Activated CD8-positive, alpha-beta T cell treated with anti-CD3 and anti-CD28 coated beads for 36 hours (primary cell): ENCODE measurements around the gene PACRG. TPM values are rescaled to one million over a fixed set of nuclear protein-coding genes. Genes with fewer than 3 reads are reported as not detected.

ENCODE experiments used
- ATAC-seq: fragments of 200-7000 bp; cut with Tn5 transposase; one replicate; pipeline ENCODE4 v1.10.0; 2021; ENCODE audit warnings: mild to moderate bottlenecking, moderate library complexity
- CTCF ChIA-PET: fragments of 350-600 bp; sonication (Branson Sonifier 250); formaldehyde crosslinking; loops from one replicate; lab custom pipeline; 2021; ENCODE audit warnings: antibody characterized with exemption; lab: Charles Lee
- POLR2A ChIA-PET: fragments of 350-600 bp; sonication (Branson Sonifier 250); formaldehyde crosslinking; loops from one replicate; lab custom pipeline; 2021; ENCODE audit warnings: antibody characterized with exemption; lab: Charles Lee
- DNase-seq: peaks from one replicate; pipeline ENCODE4 v3.0.0-alpha.2; 2020
- H3K27ac Mint-ChIP-seq: one replicate; pipeline ENCODE4 v1.8.0; 2021; ENCODE audit warnings: mild to moderate bottlenecking, mixed read lengths
- H3K27me3 Mint-ChIP-seq: one replicate; pipeline ENCODE4 v1.8.0; 2021; ENCODE audit warnings: mixed read lengths
- H3K36me3 Mint-ChIP-seq: one replicate; pipeline ENCODE4 v1.8.0; 2021; ENCODE audit warnings: low read depth, mixed read lengths
- H3K4me1 Mint-ChIP-seq: one replicate; pipeline ENCODE4 v1.8.0; 2021; ENCODE audit warnings: low read depth, mixed read lengths
- H3K4me3 Mint-ChIP-seq: one replicate; pipeline ENCODE4 v1.8.0; 2021; ENCODE audit warnings: mild to moderate bottlenecking, moderate library complexity, mixed read lengths
- H3K9me3 Mint-ChIP-seq: one replicate; pipeline ENCODE4 v1.8.0; 2021; ENCODE audit warnings: mixed read lengths
- CTCF ChIP-seq: fragments of 200-600 bp; IDR thresholded peaks from one replicate; pipeline ENCODE4 v1.8.0; 2022; ENCODE audit warnings: antibody characterized with exemption, mild to moderate bottlenecking
- intact Hi-C: fragments of 100-400 bp; cut with micrococcal nuclease; formaldehyde crosslinking; loops from one replicate; pipeline ENCODE4 v1.10.0; 2022
- total RNA-seq, 2 experiments: library from RNA; stranded (reverse); gene quantifications; one replicate each; pipeline ENCODE4 v1.2.3, GENCODE V29; 2021

The PACRG gene
- total RNA-seq, 2 experiments from 2014 or later: not detected

- no peaks in the 10 kb centered on the region for H3K9me3 Mint-ChIP-seq
- no peak for TF ChIP-seq CTCF
- peaks cover 5% of the 10 kb centered on the region for H3K27me3 Mint-ChIP-seq
- H3K27ac Mint-ChIP-seq: no peak overlapping the region
- H3K4me1 Mint-ChIP-seq: no peaks in the 10 kb centered on the region
- no peak overlapping the region for H3K4me3 Mint-ChIP-seq
- ChIA-PET CTCF (no interaction called here), POLR2A (interaction anchor here (1.0 kb wide), 1 partner anchor 11 kb away, joined by 3 read pairs; no protein-coding TSS in a partner anchor)
- no peaks in the 10 kb centered on the region for H3K36me3 Mint-ChIP-seq
- no peak for DNase-seq
- ATAC-seq: no peak
- intact Hi-C loops: no loop called here
Observed at GRCh38 chr6:163296835-163297519, 569.2 kb downstream of the PACRG start.

DNA sequence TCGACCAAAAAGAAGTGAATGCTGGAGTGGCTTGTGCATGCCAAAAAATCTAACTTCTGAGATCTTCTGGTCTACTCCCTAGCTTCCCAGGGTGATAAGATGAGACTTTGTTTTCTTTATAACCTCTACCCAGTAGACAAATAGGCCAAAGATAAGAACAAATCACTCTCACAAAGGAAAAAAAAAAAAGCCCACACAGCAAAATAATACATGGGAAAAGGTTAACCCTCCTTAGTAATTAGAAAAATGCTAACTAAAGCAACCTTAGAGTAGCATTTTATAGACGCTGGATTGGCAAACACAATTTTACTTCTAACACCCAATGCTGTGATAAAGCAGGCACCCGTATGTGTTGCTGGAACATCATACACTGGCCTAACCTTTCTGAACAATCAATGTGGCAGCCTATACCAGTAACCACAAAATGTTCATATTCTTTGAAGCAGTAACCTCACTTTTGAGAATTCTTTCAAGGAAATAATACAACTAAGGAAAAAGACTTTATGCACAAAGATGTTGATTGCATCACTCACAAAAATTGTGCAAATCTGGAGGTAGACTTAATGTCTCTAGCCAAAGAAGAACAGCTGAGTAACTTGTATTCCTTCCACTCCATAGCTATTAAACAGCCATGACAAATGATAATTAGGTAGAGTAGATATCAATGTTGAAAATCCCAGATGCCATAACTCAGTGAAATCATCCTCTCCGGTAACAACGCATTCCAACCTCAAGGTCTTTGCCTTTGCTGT, 570.5 kb downstream of the PACRG start:
- intact Hi-C loops: no loop called here
- Mint-ChIP-seq H3K27ac (no peak overlapping the region), H3K27me3 (peaks cover 5% of the 10 kb centered on the region), H3K9me3 (no peaks in the 10 kb centered on the region), H3K4me1 (no peaks in the 10 kb centered on the region), H3K4me3 (no peak overlapping the region), H3K36me3 (no peaks in the 10 kb centered on the region)
- no peak for TF ChIP-seq CTCF
- ChIA-PET POLR2A (no interaction called here), CTCF (interaction anchor here (0.8 kb wide), 1 partner anchor 19 kb away, joined by 4 read pairs; no protein-coding TSS in a partner anchor)
- DNase-seq: no peak
- no peak for ATAC-seq

GRCh38 chr6:163300838-163301237, 573.1 kb downstream of the PACRG start:
- intact Hi-C loops: no loop called here
- ChIA-PET POLR2A (no interaction called here), CTCF (no interaction called here)
- Mint-ChIP-seq H3K4me1 (no peaks in the 10 kb centered on the region), H3K9me3 (no peaks in the 10 kb centered on the region), H3K27me3 (peaks cover 5% of the 10 kb centered on the region), H3K27ac (no peak overlapping the region), H3K36me3 (no peaks in the 10 kb centered on the region), H3K4me3 (no peak overlapping the region)
- TF ChIP-seq CTCF: no peak
- ATAC-seq: no peak
- DNase-seq: no peak

GRCh38 chr6:163301726-163302635, 574.2 kb downstream of the PACRG start:
- Mint-ChIP-seq H3K27ac (no peak overlapping the region), H3K4me3 (no peak overlapping the region), H3K27me3 (peaks cover 2% of the 10 kb centered on the region), H3K4me1 (no peaks in the 10 kb centered on the region), H3K9me3 (no peaks in the 10 kb centered on the region), H3K36me3 (no peaks in the 10 kb centered on the region)
- ChIA-PET POLR2A (no interaction called here), CTCF (no interaction called here)
- intact Hi-C loops: no loop called here
- ATAC-seq (no peak), DNase-seq (no peak)
- TF ChIP-seq CTCF: no peak
